ENCODE measurements around the gene SCGB3A2.

DNA sequence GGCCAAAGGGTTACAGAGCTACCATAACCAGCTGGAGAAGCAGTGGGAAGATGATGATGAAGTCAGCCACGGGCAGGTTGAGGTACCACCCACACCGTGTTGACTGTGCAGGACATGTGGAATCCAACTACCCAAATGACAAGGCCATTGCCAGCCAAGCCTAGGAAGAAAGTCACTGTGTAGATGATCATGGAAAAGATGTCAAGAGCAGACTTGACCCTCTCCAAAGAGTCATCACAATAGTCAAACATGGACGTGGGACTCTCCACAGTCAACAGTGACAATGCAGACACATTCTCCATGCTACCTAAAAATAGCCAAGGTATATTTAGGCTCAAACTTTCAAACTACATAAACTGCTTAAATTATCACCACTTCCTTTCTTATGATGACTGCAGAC, 26.1 kb upstream of the SCGB3A2 start:
- TF ChIP-seq POLR2AphosphoS5 (IDR thresholded peaks at IDR 0.05; ENCODE audit: borderline replicate concordance, low read depth, low read length) (no peak), EZH2 (IDR thresholded peaks at IDR 0.05) (no peak)

Measured in SK-N-MC (cell line).